Subcutaneous adipose tissue (tissue), 4 donors: ENCODE data around the gene SP1. TPM values are rescaled to one million over a fixed set of nuclear protein-coding genes. Genes with fewer than 3 reads are reported as not detected.

Source experiments
- CTCF ChIP-seq: fragments of 450-650 bp; IDR thresholded peaks from one replicate; pipeline ENCODE4 v1.5.1; 2016; ENCODE audit warnings: low read depth, mild to moderate bottlenecking, control low read depth, antibody characterized with exemption, moderate library complexity
- total RNA-seq, 4 donors: library from RNA; depleted of rRNA; stranded (reverse); fragments of >200 nt; gene quantifications; one replicate each; pipeline ENCODE4 v1.1.0, GENCODE V29; 2016

Gene SP1
- total RNA-seq, 4 donors from 2014 or later = 53.0 to 81.8 (median 72.7) TPM

DNA sequence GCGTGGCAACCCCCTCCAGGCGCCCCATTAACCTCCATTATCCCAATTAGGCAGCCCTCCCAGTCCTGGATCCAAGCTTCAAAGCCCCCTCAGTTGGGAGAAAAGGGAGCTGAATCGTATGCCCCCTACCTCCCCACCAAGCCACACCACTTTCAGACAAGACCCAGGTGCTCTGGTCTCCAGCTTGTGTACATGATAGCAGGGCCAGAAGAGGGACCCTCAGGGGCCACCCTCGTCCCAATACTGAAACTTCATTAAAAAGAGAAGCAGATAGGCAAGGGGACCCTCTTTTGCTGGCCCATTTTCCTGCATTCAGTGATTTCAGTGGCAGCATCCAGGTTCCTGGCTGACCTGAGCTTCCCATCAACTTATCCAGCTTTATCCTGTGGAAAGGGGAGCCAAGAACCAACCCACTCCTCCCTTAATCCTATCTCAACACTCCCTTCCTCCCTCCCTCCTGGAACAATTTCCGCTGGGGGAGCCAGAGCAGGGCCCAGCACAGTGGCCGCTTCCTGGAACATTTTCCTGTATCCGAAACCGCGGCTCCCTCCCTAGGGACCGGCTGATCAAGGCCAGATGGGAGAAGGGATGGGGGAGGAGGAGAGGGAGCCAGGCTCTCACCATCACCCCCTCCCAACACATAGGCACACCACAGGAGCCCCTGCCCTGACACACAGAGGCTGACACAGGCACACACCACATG is 34.3 kb upstream of the SP1 start:
- TF ChIP-seq CTCF = no peak

GRCh38 chr12:53346491-53346890 is 33.5 kb upstream of the SP1 start:
- no peak for TF ChIP-seq CTCF

DNA sequence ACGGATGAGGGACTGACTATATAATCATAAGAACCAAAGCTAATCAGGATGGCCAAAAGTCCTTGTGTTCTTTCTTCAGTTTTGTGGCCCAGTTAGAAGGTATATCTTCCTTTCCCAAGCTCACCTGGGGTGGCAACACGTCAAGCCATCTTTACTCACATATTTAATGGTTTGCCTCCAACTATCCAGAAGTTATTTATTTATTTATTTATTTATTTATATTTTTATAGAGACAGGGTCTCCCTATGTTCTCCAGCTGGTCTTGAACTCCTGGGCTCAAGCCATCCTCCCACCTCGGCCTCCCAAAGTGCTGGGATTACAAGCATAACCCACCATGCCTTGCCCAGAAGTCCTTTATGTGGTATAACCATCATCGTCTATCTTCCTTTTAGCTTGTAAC is 32.1 kb upstream of the SP1 start:
- TF ChIP-seq CTCF = no peak

- no peak for TF ChIP-seq CTCF
Observed at GRCh38 chr12:53352331-53353256, 27.4 kb upstream of the SP1 start.

DNA sequence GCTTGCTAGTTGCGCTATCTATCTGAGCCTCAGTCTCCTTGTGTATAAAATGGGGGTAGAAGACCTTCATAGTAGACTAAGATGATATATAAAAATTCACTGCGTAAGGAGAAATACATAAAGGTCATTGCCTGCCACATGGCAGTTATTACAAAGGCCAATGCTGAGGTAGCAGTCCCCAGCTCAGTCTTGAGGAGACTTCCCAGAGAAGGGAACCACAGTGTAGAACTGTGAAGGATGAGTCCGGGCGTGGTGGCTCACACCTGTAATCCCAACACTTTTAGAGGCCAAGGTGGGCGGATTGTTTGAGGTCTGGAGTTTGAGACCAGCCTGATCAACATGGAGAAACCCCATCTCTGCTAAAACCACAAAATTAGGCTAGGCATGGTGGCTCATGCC is 26.7 kb upstream of the SP1 start:
- TF ChIP-seq CTCF = no peak

GRCh38 chr12:53355121-53355520 is 24.9 kb upstream of the SP1 start:
- no peak for TF ChIP-seq CTCF

GRCh38 chr12:53358836-53359419 is 21.0 kb upstream of the SP1 start:
- no peak for TF ChIP-seq CTCF
